GM12874 (cell line): Measurements from ENCODE around the gene MYO1D.

ENCODE experiments used
- CTCF ChIP-seq: IDR thresholded peaks from 2 replicates; pipeline ENCODE4 v1.5.1; 2011; ENCODE audit warnings: low read depth, mild to moderate bottlenecking, control low read depth, low read length, moderate library complexity; ENCODE audit not compliant: insufficient read depth

MYO1D gene

GRCh38 chr17:32475258-32475657 is 401.7 kb downstream of the MYO1D start:
- TF ChIP-seq CTCF = no peak

GRCh38 chr17:32471652-32472051 is 405.3 kb downstream of the MYO1D start:
- TF ChIP-seq CTCF = no peak

GRCh38 chr17:32470405-32471167 is 406.3 kb downstream of the MYO1D start:
- no peak for TF ChIP-seq CTCF

- no peak for TF ChIP-seq CTCF
Observed at GRCh38 chr17:32467949-32468348, 409.0 kb downstream of the MYO1D start.

- no peak for TF ChIP-seq CTCF
Observed at GRCh38 chr17:32464374-32464773, 412.6 kb downstream of the MYO1D start.

- TF ChIP-seq CTCF = no peak
Observed at GRCh38 chr17:32463304-32463703, 413.6 kb downstream of the MYO1D start.

GRCh38 chr17:32461853-32462617 is 414.9 kb downstream of the MYO1D start:
- TF ChIP-seq CTCF = peak; percentile 58
